BLaER1 treated with 17β-estradiol and CSF1 and Interleukin-3, amounts not matched to agents 10 nM and 100 nM (cell line): ENCODE measurements around the gene CEACAM20.
"Not testable (repeated sequence)": the region's sequence is repeated elsewhere in the genome, so short reads cannot be mapped to it uniquely, and the experiment has no call there.

Experiments
- H3K27ac ChIP-seq, 11 experiments: shearing (Covaris generic); formaldehyde crosslinking; 2 replicates each; pipeline ENCODE4 v1.8.1; 2022
- H3K27me3 ChIP-seq, 11 experiments: shearing (Covaris generic); formaldehyde crosslinking; 2 replicates each; pipeline ENCODE4 v1.8.1; 2022
- H3K36me3 ChIP-seq, 11 experiments: shearing (Covaris generic); formaldehyde crosslinking; 2 replicates each; pipeline ENCODE4 v1.8.1; 2022
- H3K4me1 ChIP-seq, 10 experiments: shearing (Covaris generic); formaldehyde crosslinking; 2 replicates each; pipeline ENCODE4 v1.8.1; 2022
- H3K4me2 ChIP-seq, 11 experiments: shearing (Covaris generic); formaldehyde crosslinking; 2 replicates each; pipeline ENCODE4 v1.8.1; 2022
- H3K4me3 ChIP-seq, 10 experiments: shearing (Covaris generic); formaldehyde crosslinking; 2 replicates each; pipeline ENCODE4 v1.8.1; 2022
- H3K9ac ChIP-seq, 11 experiments: shearing (Covaris generic); formaldehyde crosslinking; 2 replicates each; pipeline ENCODE4 v1.8.1; 2022
- H3K9me3 ChIP-seq, 11 experiments: shearing (Covaris generic); formaldehyde crosslinking; replicated peaks in 1 of 11; 2 replicates each; pipeline ENCODE4 v1.8.1; 2022
- H4K20me1 ChIP-seq, 11 experiments: shearing (Covaris generic); formaldehyde crosslinking; 2 replicates each; pipeline ENCODE4 v1.8.1; 2022
- Cebpa-rat ChIP-seq, 11 experiments: shearing (Covaris generic); IDR thresholded peaks; 2 replicates each; pipeline ENCODE4 v1.8.1; 2022

The CEACAM20 gene

DNA sequence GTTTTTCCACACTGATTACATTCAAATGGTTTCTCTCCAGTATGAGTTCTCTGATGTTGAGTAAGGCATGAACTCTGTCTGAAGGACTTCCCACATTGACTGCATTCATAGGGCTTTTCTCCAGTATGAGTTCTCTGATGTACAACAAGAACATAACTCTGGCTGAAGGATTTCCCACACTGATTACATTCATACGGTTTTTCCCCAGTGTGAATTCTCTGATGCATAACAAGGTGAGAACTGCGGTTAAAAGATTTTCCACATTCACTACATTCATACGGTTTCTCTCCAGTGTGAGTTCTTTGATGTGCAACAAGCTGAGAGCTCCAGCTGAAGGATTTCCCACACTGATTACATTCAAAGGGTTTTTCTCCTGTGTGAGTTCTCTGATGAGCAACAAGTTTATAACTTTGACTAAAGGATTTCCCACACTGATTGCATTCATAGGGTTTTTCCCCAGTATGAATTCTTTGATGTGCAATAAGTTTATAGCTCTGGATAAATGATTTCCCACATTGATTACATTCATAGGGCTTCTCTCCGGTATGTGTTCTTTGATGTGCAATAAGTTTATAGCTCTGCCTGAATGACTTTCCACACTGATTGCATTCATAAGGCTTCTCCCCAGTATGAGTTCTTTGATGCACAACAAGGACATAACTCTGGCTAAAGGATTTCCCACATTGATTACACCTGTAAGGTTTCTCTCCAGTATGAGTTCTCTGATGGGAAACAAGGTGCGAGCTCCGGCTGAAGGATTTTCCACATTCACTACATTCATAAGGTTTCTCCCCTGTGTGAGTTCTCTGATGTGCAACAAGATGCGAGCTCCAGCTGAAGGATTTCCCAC, 52.7 kb downstream of the CEACAM20 start:
- Histone ChIP-seq H3K9me3 (peaks cover 100% of the 10 kb centered on the region in 11 experiments), H3K27ac (no peak overlapping the region), H3K27me3 (peaks cover 0 to 8% (median 0%) of the 10 kb centered on the region in 11 experiments; a peak in 3 of 22 replicates), H3K4me1 (no peaks in the 10 kb centered on the region), H3K4me3 (peak overlapping the region; percentile 17 to 50 (median 37); a peak in 17 of 20 replicates), H3K36me3 (peaks cover 84 to 99% (median 89%) of the 10 kb centered on the region in 11 experiments), H3K4me2 (no peak overlapping the region), H4K20me1 (no peaks in the 10 kb centered on the region), H3K9ac (no peak overlapping the region)
- TF ChIP-seq Cebpa-rat (IDR thresholded peaks at IDR 0.05) = no peak

GRCh38 chr19:44468730-44469129, 60.7 kb downstream of the CEACAM20 start:
- not testable (repeated sequence) for H3K27me3 ChIP-seq, H3K4me1 ChIP-seq, H3K9ac ChIP-seq, H3K4me2 ChIP-seq, H3K27ac ChIP-seq, H4K20me1 ChIP-seq
- Histone ChIP-seq H3K4me3 (peak overlapping the region in 1 of 10 experiments; percentile 7; a peak in 1 of 20 replicates), H3K36me3 (peaks cover 7 to 35% (median 23%) of the 10 kb centered on the region in 11 experiments), H3K9me3 (peaks cover 96 to 100% (median 100%) of the 10 kb centered on the region in 11 experiments)

DNA sequence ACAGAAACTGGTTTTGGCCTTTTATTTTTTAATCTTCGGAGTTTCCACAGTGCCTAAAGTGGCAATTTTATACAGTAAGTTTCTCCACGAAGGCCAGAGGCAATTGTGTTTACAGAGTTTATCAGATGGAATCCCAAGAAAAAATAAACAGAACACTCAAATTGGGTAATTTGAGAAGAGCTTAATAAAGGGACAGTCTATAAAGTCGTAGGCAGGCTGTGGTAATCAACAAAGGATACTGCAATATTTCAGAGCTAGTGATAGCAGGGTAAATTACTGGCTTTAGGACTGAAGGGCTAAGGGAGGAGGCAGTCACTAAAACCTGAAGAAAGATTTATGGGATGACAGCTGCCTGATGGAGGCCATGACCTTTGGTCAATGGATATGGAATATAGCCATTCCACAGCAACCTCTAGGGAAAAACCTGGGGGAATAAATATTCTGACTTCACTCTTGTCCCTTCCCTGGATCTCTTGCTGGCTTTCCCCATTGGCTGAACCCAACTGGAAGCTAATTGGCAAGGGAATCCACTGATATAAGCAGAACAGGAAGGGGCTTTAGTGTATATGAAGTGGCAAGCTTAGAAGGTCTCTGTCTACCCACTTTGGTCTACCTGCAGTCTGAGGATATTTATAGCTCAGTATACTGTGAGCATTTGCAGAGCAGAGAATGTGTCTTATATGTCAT, 66.7 kb downstream of the CEACAM20 start:
- H3K9ac ChIP-seq, H3K4me3 ChIP-seq, H3K4me2 ChIP-seq, H3K36me3 ChIP-seq, H3K4me1 ChIP-seq, H3K27ac ChIP-seq, H4K20me1 ChIP-seq, H3K27me3 ChIP-seq: not testable (repeated sequence)
- H3K9me3 ChIP-seq = peaks cover 78 to 98% (median 92%) of the 10 kb centered on the region in 11 experiments
